Activated CD4-positive, alpha-beta T cell treated with anti-CD3 and anti-CD28 coated beads for 48 hours (primary cell): Measurements from ENCODE around the gene IRF2BP1.
A peak's percentile ranks its signal among the peaks of the same experiment; 100 is the strongest.
"Not testable (repeated sequence)": the region's sequence is repeated elsewhere in the genome, so short reads cannot be mapped to it uniquely, and the experiment has no call there.

Experiments
- DNase-seq: peaks from one replicate; pipeline ENCODE4 v3.0.0-alpha.2; 2020

Gene IRF2BP1

DNA sequence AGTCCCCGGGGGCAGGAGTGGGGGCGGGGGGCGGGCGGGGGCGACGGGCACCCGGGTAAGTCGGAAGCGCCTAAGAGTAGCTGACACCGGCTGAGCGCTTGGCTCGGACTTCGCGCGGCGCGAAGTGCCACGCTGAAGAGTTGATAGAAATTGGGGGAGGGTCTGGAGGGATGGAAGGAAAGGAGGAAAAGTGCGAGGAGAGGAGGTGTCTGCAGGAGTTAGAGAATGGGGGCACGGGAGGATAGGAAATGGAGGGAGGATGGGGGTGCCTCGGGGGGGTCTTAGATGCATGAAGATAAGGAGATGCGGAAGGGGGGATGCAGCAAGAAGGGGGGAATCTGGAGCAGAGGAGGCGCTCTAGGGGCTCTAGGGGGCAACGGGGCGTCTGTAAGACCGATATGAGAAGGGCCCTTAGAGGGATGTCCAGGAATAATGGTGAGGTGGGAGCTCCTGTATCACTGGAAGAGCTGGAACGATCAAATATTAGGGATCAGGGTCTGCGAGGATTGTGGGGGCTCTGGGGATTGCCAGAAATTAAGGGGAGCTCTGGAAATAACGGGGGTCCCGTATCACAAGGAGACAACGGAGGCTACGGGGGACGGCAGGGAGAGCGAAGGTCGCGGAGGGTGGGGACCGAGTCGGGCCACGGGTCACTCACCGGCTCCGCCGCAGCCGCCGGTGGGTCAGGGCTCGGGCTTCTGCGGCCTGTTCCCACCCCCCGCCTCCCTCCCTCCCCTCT, 16.1 kb upstream of the IRF2BP1 start, which contains the start of gene MYPOP:
Gene MYPOP (minus strand): TSS at position 702 of the 739 bp plus-strand sequence. CDS start 840 bp downstream, outside the sequence.
- DNase-seq = no peak

- peak; percentile 46 for DNase-seq
These were observed 15.5 kb upstream of the IRF2BP1 start for GRCh38 chr19:45901432-45901911.

DNA sequence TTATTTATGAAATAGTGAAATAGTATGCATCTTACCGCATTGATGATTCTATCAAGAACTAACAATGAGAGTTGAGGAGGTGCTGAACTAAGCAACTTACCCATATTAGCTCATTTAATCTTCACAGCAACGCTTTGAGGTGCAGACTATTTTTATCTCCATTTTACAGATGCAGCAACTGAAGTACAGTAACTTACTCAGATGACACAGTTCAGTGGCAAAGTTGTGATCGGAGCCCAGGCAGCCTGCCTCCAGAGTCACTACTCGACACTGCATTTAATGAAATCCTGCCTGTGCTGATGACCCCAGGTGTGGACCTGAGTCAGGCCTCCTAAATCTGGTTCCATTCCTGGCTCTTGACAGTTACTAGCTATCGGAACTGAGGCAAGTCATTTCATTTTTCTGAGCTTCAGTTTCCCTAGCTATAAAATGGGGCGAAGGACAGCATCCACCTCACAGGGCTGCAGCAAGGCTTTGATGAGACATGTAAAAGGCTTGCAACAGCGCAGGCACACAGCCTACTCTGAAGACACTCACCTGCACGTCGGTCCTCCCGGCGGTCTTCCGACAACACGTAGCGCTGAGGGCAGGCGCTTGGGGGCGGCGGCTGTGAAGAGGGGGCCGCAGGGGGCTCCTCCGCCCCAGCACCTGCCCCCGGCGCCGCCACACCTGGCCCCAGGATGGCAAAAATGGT, 14.9 kb upstream of the IRF2BP1 start:
- DNase-seq = no peak

- DNase-seq = no peak
These were observed 14.1 kb upstream of the IRF2BP1 start for GRCh38 chr19:45899919-45900589.

DNA sequence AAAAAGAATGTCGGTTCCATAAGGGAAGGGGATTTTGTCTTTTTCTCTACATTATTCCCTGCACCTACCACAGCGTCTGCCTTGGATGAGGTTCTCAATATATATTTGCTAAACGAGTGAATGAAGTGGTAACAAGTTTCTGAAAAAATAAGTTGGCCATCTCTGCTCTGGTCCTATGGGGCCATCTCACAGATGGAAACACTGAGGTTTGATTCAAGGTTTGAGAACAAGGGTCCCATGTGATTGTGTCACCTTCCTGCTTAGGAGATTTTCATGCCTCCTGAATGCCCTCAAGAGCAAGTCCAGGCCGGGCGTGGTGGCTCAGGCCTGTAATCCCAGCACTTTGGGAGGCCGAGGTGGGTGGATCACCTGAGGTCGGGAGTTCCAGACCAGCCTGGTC, 13.3 kb upstream of the IRF2BP1 start:
- no peak for DNase-seq

GRCh38 chr19:45897261-45897812, 11.4 kb upstream of the IRF2BP1 start:
- DNase-seq = no peak

DNA sequence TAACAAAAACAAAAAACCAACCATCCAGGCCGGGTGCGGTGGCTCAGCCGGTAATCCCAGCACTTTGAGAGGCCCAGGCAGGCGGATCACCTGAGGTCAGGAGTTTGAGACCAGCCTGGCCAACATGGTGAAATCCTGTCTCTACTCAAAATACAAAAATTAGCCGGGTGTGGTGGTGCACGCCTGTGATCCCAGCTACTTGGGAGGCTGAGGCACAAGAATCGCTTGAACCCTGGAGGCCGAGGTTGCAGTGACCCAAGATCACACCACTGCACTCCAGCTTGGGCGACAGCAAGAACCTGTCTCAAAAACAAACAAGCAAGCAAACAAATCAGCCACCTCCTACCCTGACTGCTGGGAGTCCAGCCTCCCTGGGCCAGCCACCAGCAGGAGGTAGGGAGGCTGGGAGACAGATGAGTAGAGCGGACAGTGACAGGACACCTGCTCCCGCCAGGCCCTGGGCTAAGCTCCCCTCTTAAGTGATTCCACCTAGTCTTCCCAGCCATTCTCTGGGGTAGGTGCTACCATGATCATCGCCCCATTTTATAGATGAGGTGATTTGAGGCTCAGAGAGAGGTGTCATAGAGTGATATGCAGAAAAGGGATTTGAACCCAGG, 10.2 kb upstream of the IRF2BP1 start:
- DNase-seq = not testable (repeated sequence)

DNA sequence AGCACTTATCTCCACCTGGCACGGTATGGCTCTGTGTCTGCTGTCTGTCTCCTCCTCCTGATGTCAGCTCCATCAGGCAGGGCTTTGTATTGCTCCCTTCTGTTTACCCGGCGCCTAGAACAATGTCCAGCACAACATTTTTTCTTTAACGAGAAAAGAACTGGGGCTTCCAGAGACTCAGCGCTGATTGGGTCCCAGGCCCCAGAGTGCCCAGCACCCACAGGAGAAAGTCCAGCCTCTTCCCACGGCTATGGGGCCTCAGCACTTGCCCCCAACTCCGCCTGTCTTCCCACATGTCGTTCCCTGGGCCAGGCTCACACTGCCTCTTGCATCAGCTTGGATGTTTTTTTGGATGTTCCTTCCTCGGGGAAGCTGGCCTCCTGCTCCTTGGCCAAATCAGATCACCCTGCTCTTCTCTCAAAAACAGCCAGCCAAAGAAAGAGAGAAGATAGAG, 9.6 kb upstream of the IRF2BP1 start:
- DNase-seq = no peak

DNA sequence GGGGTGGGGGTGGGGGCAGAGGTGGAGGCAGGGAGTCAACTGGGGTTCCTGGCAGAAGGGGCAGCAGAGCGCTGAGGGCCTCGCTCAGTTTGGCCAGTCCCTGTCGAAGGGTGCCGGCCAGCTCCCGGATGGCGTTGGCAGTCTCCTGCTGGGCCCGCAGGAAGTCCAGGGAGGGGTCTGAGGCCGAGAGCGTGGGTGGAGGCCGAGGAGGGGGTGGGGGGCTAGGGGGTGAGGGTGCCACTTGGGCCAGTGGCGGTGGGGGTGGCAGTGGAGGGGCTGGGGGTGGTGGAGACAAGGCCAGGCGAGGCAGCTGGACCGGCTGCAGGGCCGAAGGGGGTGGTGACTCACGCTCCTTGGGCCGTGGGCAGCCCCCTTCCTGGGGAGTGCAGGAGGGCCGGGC, 4.9 kb upstream of the IRF2BP1 start:
- DNase-seq = no peak

DNA sequence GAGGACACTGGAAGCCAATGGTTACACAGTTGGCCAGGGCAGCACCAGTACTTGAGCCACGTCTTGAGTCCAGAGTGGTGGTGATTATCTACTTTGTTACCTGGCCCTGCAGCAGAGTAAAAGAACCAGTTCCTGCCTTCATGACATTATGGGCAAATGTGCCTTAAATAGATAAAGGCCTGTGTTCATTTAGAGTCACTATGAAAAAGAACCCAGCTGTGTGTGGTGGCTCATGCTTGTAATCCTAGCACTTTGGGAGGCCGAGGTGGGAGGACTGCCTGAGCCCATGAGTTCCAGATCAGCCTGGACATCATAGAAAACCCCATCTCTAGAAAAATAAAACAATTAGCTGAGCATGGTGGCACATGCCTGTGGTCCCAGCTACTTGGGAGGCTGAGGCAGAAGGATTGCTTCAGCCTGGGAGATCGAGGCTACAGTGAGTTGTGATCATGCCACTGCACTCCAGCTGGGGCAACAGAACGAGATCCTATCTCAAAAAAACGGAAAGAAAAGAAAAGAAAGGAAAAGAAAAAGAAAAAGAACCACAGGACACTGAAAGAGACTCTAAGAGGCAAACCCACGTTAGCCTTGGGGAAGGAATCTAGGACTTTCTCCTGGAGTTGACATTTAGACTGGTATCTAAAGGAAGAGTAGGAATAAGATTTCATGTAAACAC, 3.4 kb upstream of the IRF2BP1 start:
- DNase-seq = no peak

DNA sequence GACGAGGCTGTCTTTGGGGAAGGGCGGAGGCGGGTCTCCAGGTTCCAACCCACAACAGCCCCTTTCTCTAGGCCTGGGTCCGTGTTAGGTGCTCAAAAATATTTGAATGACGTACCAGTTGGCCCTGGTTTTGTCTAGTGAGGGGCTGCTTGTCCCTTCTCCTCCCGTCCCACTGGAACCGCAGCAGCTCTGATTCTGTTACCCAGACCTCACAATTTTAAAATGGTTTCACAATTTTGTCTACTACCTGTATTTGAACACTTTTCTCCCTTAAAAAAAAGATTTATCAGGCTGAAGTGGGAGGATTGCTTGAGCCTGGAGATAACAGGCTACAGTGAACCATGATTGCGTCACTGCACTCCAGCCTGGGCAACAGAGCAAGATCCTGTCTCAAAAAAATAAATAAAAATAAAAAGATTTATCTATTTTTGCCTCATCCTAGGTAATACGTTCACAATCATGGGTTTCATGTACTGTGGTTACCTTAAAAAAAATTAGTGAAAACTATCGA, 1.3 kb upstream of the IRF2BP1 start:
- DNase-seq = no peak

- DNase-seq = peak; percentile 94
These were observed 672 bp upstream of the IRF2BP1 start for GRCh38 chr19:45886427-45887199.

DNA sequence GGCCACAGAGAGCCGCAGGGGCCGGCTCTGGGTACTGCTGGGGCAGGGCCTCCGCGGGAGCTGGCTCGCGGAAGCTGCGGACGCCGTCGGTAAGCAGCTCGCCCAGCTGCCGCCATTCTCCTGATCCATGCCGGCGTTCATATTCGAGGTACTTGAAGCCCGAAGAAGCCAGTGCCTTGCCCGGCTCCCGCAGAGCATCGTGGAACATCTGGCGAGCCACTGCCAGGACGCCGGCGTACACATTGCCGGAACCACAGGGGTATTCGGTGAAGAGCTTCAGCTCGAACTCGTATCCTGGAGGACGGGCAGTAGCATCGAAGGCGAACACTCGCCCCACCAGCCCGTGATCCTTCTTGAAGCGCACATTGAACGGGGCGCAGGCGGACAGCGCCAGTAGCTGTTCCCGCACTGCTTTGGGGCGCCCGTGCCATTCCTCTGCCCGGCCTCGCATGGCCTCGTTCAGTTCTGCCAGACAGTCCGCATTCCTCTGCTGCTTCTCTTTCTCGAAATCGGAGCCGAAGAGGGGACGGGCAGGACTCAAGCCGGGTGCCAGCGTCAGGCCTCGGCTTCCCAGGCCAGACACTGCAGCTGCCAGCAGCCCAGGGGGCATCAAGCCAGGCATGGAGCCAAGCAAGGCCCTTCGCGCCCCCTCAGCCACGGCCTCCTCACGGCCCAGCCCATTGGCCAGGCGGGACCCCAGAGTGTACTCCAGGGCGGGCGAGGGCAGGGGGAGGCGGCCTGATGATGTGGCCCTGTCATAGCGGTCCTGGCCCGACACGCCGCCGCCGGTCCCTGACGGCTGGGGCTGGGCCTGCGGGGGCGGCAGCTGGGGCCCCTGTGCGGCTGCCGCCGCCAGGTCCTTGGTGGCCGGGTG, 1.0 kb downstream of the IRF2BP1 start:
- DNase-seq = peak; percentile 42

- no peak for DNase-seq
These were observed 1.9 kb downstream of the IRF2BP1 start for GRCh38 chr19:45883881-45884681.

- no peak for DNase-seq
These were observed 2.4 kb downstream of the IRF2BP1 start for GRCh38 chr19:45883586-45883880.

GRCh38 chr19:45882652-45883585, 3.0 kb downstream of the IRF2BP1 start:
- DNase-seq = peak; percentile 90

- no peak for DNase-seq
These were observed 3.9 kb downstream of the IRF2BP1 start for GRCh38 chr19:45881909-45882528.
